ENCODE measurements around the gene EXOSC9.

EXOSC9 gene

DNA sequence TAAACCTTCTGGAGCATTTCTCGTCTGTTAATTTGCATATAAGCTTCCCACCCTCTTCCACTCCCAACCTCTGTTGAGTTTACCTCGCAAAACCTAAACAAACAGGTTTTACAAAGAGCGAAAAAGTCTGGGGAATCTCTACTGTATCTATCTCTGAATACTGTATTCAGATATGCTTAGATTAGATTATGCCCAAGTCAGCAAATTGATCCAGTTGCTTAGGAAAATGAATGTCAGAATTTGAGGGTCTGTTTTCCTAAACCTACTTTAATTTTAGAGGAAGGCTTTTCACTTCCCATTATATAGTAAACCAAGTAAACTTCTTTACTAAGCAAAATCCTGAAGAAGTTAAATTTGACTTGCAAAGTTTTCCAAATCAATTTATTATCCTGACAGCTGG is 15.9 kb downstream of the EXOSC9 start:
- no peak overlapping the region for H3K9ac ChIP-seq (ENCODE audit: insufficient read length, low read depth)
- H3K4me3 ChIP-seq (ENCODE audit: insufficient read length, low read depth), result no peak overlapping the region
- H3K9me3 ChIP-seq (ENCODE audit: insufficient read depth, low read length), result no peaks in the 10 kb centered on the region
- peaks cover 86% of the 10 kb centered on the region for H3K36me3 ChIP-seq (ENCODE audit: insufficient read depth, insufficient read length, low read length)
- H3K27me3 ChIP-seq (ENCODE audit: insufficient read depth, insufficient read length), result no peaks in the 10 kb centered on the region
- no peaks in the 10 kb centered on the region for H3K4me1 ChIP-seq (ENCODE audit: insufficient read depth, insufficient read length)
- no peak for TF ChIP-seq ZNF274 (IDR thresholded peaks at IDR 0.05; ENCODE audit: low read depth, low read length)
- no peak for DNase-seq (ENCODE audit: low read depth, low spot score)

- Histone ChIP-seq H3K4me3 (ENCODE audit: insufficient read length, low read depth) (no peak overlapping the region), H3K9ac (ENCODE audit: insufficient read length, low read depth) (no peak overlapping the region), H3K36me3 (ENCODE audit: insufficient read depth, insufficient read length, low read length) (peaks cover 88% of the 10 kb centered on the region), H3K27me3 (ENCODE audit: insufficient read depth, insufficient read length) (no peaks in the 10 kb centered on the region), H3K4me1 (ENCODE audit: insufficient read depth, insufficient read length) (no peaks in the 10 kb centered on the region), H3K9me3 (ENCODE audit: insufficient read depth, low read length) (no peaks in the 10 kb centered on the region)
- TF ChIP-seq SUZ12 (IDR thresholded peaks at IDR 0.05; ENCODE audit: extremely low read depth, insufficient read depth, insufficient read length) (no peak), YY1 (IDR thresholded peaks at IDR 0.05; ENCODE audit: insufficient read depth, insufficient read length) (no peak), ZNF274 (IDR thresholded peaks at IDR 0.05; ENCODE audit: low read depth, low read length) (no peak)
- no peak for DNase-seq (ENCODE audit: low read depth, low spot score)
These were observed 16.6 kb downstream of the EXOSC9 start for GRCh38 chr4:121817701-121818100.

DNA sequence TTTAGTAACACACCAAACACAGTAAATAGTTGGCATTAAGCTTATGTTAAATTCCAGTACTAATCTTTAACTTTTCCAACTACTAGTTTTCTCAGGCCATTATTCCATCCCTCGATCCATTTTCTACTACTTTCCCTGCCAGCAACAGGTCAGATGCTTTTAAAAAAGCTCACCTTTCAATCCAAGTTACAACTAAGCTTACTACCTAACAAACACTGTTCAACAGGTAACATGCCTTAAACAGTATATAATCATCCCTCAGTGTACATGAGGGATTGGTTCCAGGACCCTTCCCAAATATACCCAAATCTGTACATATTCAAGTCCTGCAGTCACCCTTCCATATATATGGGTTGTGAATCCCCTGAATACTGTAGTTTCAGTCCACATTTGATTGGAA is 17.1 kb downstream of the EXOSC9 start:
- TF ChIP-seq ZNF274 (IDR thresholded peaks at IDR 0.05; ENCODE audit: low read depth, low read length) (no peak), YY1 (IDR thresholded peaks at IDR 0.05; ENCODE audit: insufficient read depth, insufficient read length) (no peak), SUZ12 (IDR thresholded peaks at IDR 0.05; ENCODE audit: extremely low read depth, insufficient read depth, insufficient read length) (no peak)
- DNase-seq (ENCODE audit: low read depth, low spot score), result no peak
- H3K27me3 ChIP-seq (ENCODE audit: insufficient read depth, insufficient read length), result no peaks in the 10 kb centered on the region
- no peaks in the 10 kb centered on the region for H3K4me1 ChIP-seq (ENCODE audit: insufficient read depth, insufficient read length)
- no peaks in the 10 kb centered on the region for H3K9me3 ChIP-seq (ENCODE audit: insufficient read depth, low read length)
- peaks cover 88% of the 10 kb centered on the region for H3K36me3 ChIP-seq (ENCODE audit: insufficient read depth, insufficient read length, low read length)
- H3K9ac ChIP-seq (ENCODE audit: insufficient read length, low read depth), result no peak overlapping the region
- no peak overlapping the region for H3K4me3 ChIP-seq (ENCODE audit: insufficient read length, low read depth)

- Histone ChIP-seq H3K9me3 (ENCODE audit: insufficient read depth, low read length) (no peaks in the 10 kb centered on the region), H3K27me3 (ENCODE audit: insufficient read depth, insufficient read length) (no peaks in the 10 kb centered on the region), H3K4me3 (ENCODE audit: insufficient read length, low read depth) (no peak overlapping the region), H3K36me3 (ENCODE audit: insufficient read depth, insufficient read length, low read length) (peaks cover 79% of the 10 kb centered on the region), H3K9ac (ENCODE audit: insufficient read length, low read depth) (no peak overlapping the region), H3K4me1 (ENCODE audit: insufficient read depth, insufficient read length) (no peaks in the 10 kb centered on the region)
- TF ChIP-seq YY1 (IDR thresholded peaks at IDR 0.05; ENCODE audit: insufficient read depth, insufficient read length) (no peak), SUZ12 (IDR thresholded peaks at IDR 0.05; ENCODE audit: extremely low read depth, insufficient read depth, insufficient read length) (no peak), ZNF274 (IDR thresholded peaks at IDR 0.05; ENCODE audit: low read depth, low read length) (no peak)
- no peak for DNase-seq (ENCODE audit: low read depth, low spot score)
These were observed 18.3 kb downstream of the EXOSC9 start for GRCh38 chr4:121819216-121819965.

DNA sequence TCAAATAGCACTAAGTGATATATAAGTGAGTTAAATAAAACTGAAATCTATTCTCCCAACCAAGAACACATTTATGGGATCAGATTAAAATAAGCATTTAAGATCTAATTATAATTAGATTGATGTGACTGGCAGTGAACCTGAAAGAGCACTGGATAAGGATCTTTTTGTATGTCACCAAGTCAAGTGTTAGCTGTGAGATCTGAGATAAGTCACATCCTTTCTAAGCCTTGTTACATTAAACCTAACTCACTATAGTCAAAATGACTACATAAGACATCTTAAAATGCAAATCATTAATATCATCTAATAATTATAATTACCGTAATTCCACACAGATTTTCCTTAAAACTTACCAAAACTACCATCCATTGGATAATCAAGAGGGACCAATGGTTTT is 20.9 kb downstream of the EXOSC9 start:
- TF ChIP-seq ZNF274 (IDR thresholded peaks at IDR 0.05; ENCODE audit: low read depth, low read length), result no peak
- TF ChIP-seq SUZ12 (IDR thresholded peaks at IDR 0.05; ENCODE audit: extremely low read depth, insufficient read depth, insufficient read length), result no peak
- no peak for TF ChIP-seq YY1 (IDR thresholded peaks at IDR 0.05; ENCODE audit: insufficient read depth, insufficient read length)
- peak overlapping the region; percentile 17 for H3K9ac ChIP-seq (ENCODE audit: insufficient read length, low read depth)
- H3K9me3 ChIP-seq (ENCODE audit: insufficient read depth, low read length), result no peaks in the 10 kb centered on the region
- peak overlapping the region; percentile 93 for H3K4me3 ChIP-seq (ENCODE audit: insufficient read length, low read depth)
- no peaks in the 10 kb centered on the region for H3K27me3 ChIP-seq (ENCODE audit: insufficient read depth, insufficient read length)
- H3K4me1 ChIP-seq (ENCODE audit: insufficient read depth, insufficient read length), result no peaks in the 10 kb centered on the region
- peaks cover 55% of the 10 kb centered on the region for H3K36me3 ChIP-seq (ENCODE audit: insufficient read depth, insufficient read length, low read length)
- no peak for DNase-seq (ENCODE audit: low read depth, low spot score)

DNA sequence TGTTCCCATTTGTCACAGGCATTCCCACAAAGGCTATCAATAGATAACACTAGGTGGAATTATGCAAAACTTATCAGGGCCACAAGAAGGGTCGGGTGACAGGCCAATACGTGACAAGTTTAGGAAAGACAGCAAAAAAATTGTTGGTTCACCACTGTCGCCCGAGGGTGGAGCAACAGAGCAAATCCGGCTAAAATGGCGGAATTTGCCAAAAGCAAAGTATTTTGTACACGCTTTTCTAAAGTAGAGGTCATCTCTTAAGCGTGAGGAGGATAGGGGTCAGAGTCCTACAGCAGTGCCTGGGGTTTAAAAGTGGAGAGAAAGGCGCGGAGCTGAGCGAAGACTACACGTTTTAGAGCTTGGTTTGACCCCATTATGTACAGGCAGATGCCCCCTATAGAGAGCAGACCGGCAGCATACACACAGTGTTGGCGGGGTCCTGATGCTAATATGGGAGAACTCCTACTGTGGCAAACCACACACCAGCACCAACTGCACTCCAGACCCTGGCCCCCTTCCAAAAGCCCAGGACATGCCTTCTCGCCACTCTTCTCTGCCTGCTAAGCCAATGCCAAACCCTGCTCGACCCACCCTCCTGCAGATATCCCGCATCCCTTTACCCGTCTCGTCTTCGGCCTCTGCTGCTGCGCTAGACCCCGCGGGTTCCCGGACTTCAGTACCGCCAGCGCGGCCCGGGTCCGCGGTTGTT is 21.8 kb downstream of the EXOSC9 start:
- Histone ChIP-seq H3K4me3 (ENCODE audit: insufficient read length, low read depth) (peak overlapping the region; percentile 93), H3K4me1 (ENCODE audit: insufficient read depth, insufficient read length) (no peaks in the 10 kb centered on the region), H3K27me3 (ENCODE audit: insufficient read depth, insufficient read length) (no peaks in the 10 kb centered on the region), H3K9me3 (ENCODE audit: insufficient read depth, low read length) (no peaks in the 10 kb centered on the region), H3K36me3 (ENCODE audit: insufficient read depth, insufficient read length, low read length) (peaks cover 50% of the 10 kb centered on the region), H3K9ac (ENCODE audit: insufficient read length, low read depth) (peak overlapping the region; percentile 96)
- DNase-seq (ENCODE audit: low read depth, low spot score), result no peak
- TF ChIP-seq ZNF274 (IDR thresholded peaks at IDR 0.05; ENCODE audit: low read depth, low read length), result peak; percentile 51; the same call in 1 of the 2 replicates
- no peak for TF ChIP-seq SUZ12 (IDR thresholded peaks at IDR 0.05; ENCODE audit: extremely low read depth, insufficient read depth, insufficient read length)

DNA sequence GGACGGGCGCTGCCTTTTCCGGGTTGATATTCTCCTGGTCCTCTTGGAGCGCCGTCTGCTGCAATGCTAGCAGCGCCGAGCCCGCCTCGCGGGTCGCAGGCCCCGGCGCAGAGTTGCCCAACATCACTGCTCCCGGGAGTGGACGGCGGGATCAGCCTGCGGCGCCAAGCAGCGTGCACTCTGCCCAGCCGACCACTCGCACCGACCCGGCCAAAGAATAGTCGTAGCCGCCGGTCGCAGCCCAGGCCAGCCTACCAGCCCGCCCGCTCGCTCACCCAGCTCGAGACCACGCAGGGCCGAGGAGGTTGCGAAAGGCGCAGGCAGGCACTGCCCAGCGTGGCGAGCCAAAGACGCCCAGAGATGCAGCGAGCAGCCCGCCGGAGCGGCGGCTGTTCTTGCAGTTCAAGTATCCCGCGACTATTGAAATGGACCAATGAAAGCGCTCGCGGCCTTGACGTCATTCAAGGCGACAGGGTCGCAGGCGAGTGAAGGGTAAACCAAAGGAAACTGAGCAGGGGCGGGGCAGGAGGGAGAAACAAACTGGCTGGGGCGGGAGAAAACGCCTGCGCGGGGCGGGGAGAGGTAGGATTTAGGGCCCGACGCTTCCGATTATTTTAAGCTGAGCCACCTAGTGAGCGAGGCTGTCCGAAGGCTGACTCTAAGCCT is 22.5 kb downstream of the EXOSC9 start, which contains the start of gene CCNA2:
TSS of gene CCNA2 (minus strand) at position 379 of the 666 bp plus-strand sequence. CDS start at position 124, 255 bp downstream.
- Histone ChIP-seq H3K4me1 (ENCODE audit: insufficient read depth, insufficient read length) (no peaks in the 10 kb centered on the region), H3K9me3 (ENCODE audit: insufficient read depth, low read length) (no peaks in the 10 kb centered on the region), H3K9ac (ENCODE audit: insufficient read length, low read depth) (peak within 1 kb of the TSS; percentile 96), H3K27me3 (ENCODE audit: insufficient read depth, insufficient read length) (no peaks in the 10 kb centered on the region), H3K4me3 (ENCODE audit: insufficient read length, low read depth) (peak within 1 kb of the TSS; percentile 93), H3K36me3 (ENCODE audit: insufficient read depth, insufficient read length, low read length) (peaks cover 45% of the 10 kb centered on the region)
- peak; percentile 96 for DNase-seq (ENCODE audit: low read depth, low spot score)
- no peak for TF ChIP-seq YY1 (IDR thresholded peaks at IDR 0.05; ENCODE audit: insufficient read depth, insufficient read length)

Data from NT2/D1 (cell line).